SJCRH30 (cell line): Measurements from ENCODE around the gene PLEKHG4B. TPM values are rescaled to one million over a fixed set of nuclear protein-coding genes. Genes with fewer than 3 reads are reported as not detected.
"Not testable (repeated sequence)": the region's sequence is repeated elsewhere in the genome, so short reads cannot be mapped to it uniquely, and the experiment has no call there.

Experiments used
- DNase-seq, 2 experiments: peaks; one replicate each; pipeline ENCODE4 v3.0.0-alpha.2; 2015 to 2020
- H3K27ac ChIP-seq: fragments of 250-450 bp; sonication (Bioruptor Pico); 2 replicates; pipeline ENCODE4 v1.5.1; 2020; ENCODE audit warnings: mild to moderate bottlenecking, moderate library complexity
- H3K27me3 ChIP-seq: fragments of 250-450 bp; sonication (Bioruptor Pico); 2 replicates; pipeline ENCODE4 v1.5.1; 2020; ENCODE audit warnings: mild to moderate bottlenecking, moderate library complexity
- H3K36me3 ChIP-seq: fragments of 250-450 bp; sonication (Bioruptor Pico); 2 replicates; pipeline ENCODE4 v1.5.1; 2020; ENCODE audit warnings: mild to moderate bottlenecking, moderate library complexity
- H3K4me1 ChIP-seq: fragments of 250-450 bp; sonication (Bioruptor Pico); 2 replicates; pipeline ENCODE4 v1.5.1; 2020; ENCODE audit warnings: mild to moderate bottlenecking, moderate library complexity
- H3K4me3 ChIP-seq: fragments of 250-450 bp; sonication (Bioruptor Pico); 2 replicates; pipeline ENCODE4 v1.5.1; 2020; ENCODE audit warnings: mild to moderate bottlenecking, moderate library complexity
- H3K9me3 ChIP-seq: fragments of 250-450 bp; sonication (Bioruptor Pico); replicated peaks from 2 replicates; pipeline ENCODE4 v1.5.1; 2020; ENCODE audit warnings: mild to moderate bottlenecking, moderate library complexity
- total RNA-seq: library from RNA; depleted of rRNA; stranded (reverse); fragments of >200 nt; shearing (Covaris generic); gene quantifications from 2 replicates; pipeline ENCODE4 v1.2.3, GENCODE V29; 2014

The PLEKHG4B gene
- total RNA-seq, 1 experiment from 2014 or later, result 3.9 TPM

GRCh38 chr5:96976-97660, 5.2 kb downstream of the PLEKHG4B start:
- Histone ChIP-seq H3K9me3 (no peaks in the 10 kb centered on the region), H3K4me3 (no peak overlapping the region), H3K27me3 (no peaks in the 10 kb centered on the region), H3K4me1 (no peaks in the 10 kb centered on the region), H3K36me3 (no peaks in the 10 kb centered on the region), H3K27ac (no peak overlapping the region)
- no peak for DNase-seq

GRCh38 chr5:99815-100214, 7.8 kb downstream of the PLEKHG4B start:
- H3K4me3 ChIP-seq, result no peak overlapping the region

GRCh38 chr5:102411-103043, 10.6 kb downstream of the PLEKHG4B start:
- H3K9me3 ChIP-seq, result no peaks in the 10 kb centered on the region
- no peak overlapping the region for H3K4me3 ChIP-seq
- no peak for DNase-seq
- H3K27me3 ChIP-seq, result no peaks in the 10 kb centered on the region
- no peak overlapping the region for H3K27ac ChIP-seq
- no peaks in the 10 kb centered on the region for H3K4me1 ChIP-seq
- no peaks in the 10 kb centered on the region for H3K36me3 ChIP-seq

More at GRCh38 chr5:99815-100214, 7.8 kb downstream of the PLEKHG4B start:
- Histone ChIP-seq H3K27ac (no peak overlapping the region), H3K36me3 (no peaks in the 10 kb centered on the region), H3K9me3 (no peaks in the 10 kb centered on the region), H3K4me1 (no peaks in the 10 kb centered on the region), H3K27me3 (no peaks in the 10 kb centered on the region)
- DNase-seq, result no peak

- H3K4me3 ChIP-seq, H3K36me3 ChIP-seq, H3K9me3 ChIP-seq, DNase-seq, H3K27me3 ChIP-seq, H3K27ac ChIP-seq, H3K4me1 ChIP-seq: not testable (repeated sequence)
Observed at GRCh38 chr5:104106-104505, 12.1 kb downstream of the PLEKHG4B start.

GRCh38 chr5:104778-105296, 12.9 kb downstream of the PLEKHG4B start:
- no peaks in the 10 kb centered on the region for H3K36me3 ChIP-seq
- H3K27me3 ChIP-seq, result no peaks in the 10 kb centered on the region
- no peaks in the 10 kb centered on the region for H3K4me1 ChIP-seq
- H3K9me3 ChIP-seq, result no peaks in the 10 kb centered on the region
- H3K27ac ChIP-seq, result no peak overlapping the region
- no peak for DNase-seq
- no peak overlapping the region for H3K4me3 ChIP-seq

- H3K4me3 ChIP-seq, result no peak overlapping the region
- no peaks in the 10 kb centered on the region for H3K4me1 ChIP-seq
- no peaks in the 10 kb centered on the region for H3K27me3 ChIP-seq
- H3K27ac ChIP-seq, result no peak overlapping the region
- no peaks in the 10 kb centered on the region for H3K9me3 ChIP-seq
- no peak for DNase-seq
- H3K36me3 ChIP-seq, result no peaks in the 10 kb centered on the region
Observed at GRCh38 chr5:105504-106070, 13.6 kb downstream of the PLEKHG4B start.

GRCh38 chr5:106587-106986, 14.6 kb downstream of the PLEKHG4B start:
- H3K27me3 ChIP-seq, result no peaks in the 10 kb centered on the region
- H3K4me1 ChIP-seq, result no peaks in the 10 kb centered on the region
- DNase-seq, result no peak
- no peak overlapping the region for H3K27ac ChIP-seq
- H3K36me3 ChIP-seq, result no peaks in the 10 kb centered on the region
- no peaks in the 10 kb centered on the region for H3K9me3 ChIP-seq
- H3K4me3 ChIP-seq, result no peak overlapping the region

GRCh38 chr5:107526-107925, 15.6 kb downstream of the PLEKHG4B start:
- Histone ChIP-seq H3K4me1 (no peaks in the 10 kb centered on the region), H3K4me3 (no peak overlapping the region), H3K9me3 (no peaks in the 10 kb centered on the region), H3K36me3 (no peaks in the 10 kb centered on the region), H3K27me3 (no peaks in the 10 kb centered on the region), H3K27ac (no peak overlapping the region)
- DNase-seq, result no peak

GRCh38 chr5:109826-110225, 17.9 kb downstream of the PLEKHG4B start:
- H3K9me3 ChIP-seq, result no peaks in the 10 kb centered on the region
- H3K4me3 ChIP-seq, result no peak overlapping the region
- H3K36me3 ChIP-seq, result no peaks in the 10 kb centered on the region
- H3K27me3 ChIP-seq, result no peaks in the 10 kb centered on the region
- no peaks in the 10 kb centered on the region for H3K4me1 ChIP-seq
- no peak overlapping the region for H3K27ac ChIP-seq
- DNase-seq, result no peak

GRCh38 chr5:110270-110888, 18.4 kb downstream of the PLEKHG4B start:
- H3K4me3 ChIP-seq, result no peak overlapping the region
- H3K36me3 ChIP-seq, result no peaks in the 10 kb centered on the region
- no peaks in the 10 kb centered on the region for H3K4me1 ChIP-seq
- H3K27ac ChIP-seq, result no peak overlapping the region
- no peak for DNase-seq
- no peaks in the 10 kb centered on the region for H3K9me3 ChIP-seq
- H3K27me3 ChIP-seq, result no peaks in the 10 kb centered on the region

GRCh38 chr5:111171-111570, 19.2 kb downstream of the PLEKHG4B start:
- no peak for DNase-seq
- Histone ChIP-seq H3K9me3 (no peaks in the 10 kb centered on the region), H3K36me3 (no peaks in the 10 kb centered on the region), H3K4me3 (no peak overlapping the region), H3K4me1 (no peaks in the 10 kb centered on the region), H3K27me3 (no peaks in the 10 kb centered on the region), H3K27ac (no peak overlapping the region)

- H3K4me3 ChIP-seq, result no peak overlapping the region
- H3K27ac ChIP-seq, result no peak overlapping the region
- DNase-seq, result no peak
Observed at GRCh38 chr5:119486-120097, 27.6 kb downstream of the PLEKHG4B start.

GRCh38 chr5:121432-121831, 29.5 kb downstream of the PLEKHG4B start:
- Histone ChIP-seq H3K27ac (no peak overlapping the region), H3K4me3 (no peak overlapping the region)

More at GRCh38 chr5:119486-120097, 27.6 kb downstream of the PLEKHG4B start:
- no peaks in the 10 kb centered on the region for H3K9me3 ChIP-seq
- no peaks in the 10 kb centered on the region for H3K27me3 ChIP-seq
- H3K4me1 ChIP-seq, result no peaks in the 10 kb centered on the region
- no peaks in the 10 kb centered on the region for H3K36me3 ChIP-seq

GRCh38 chr5:125815-126214, 33.8 kb downstream of the PLEKHG4B start:
- H3K27me3 ChIP-seq, result no peaks in the 10 kb centered on the region
- no peaks in the 10 kb centered on the region for H3K9me3 ChIP-seq
- H3K27ac ChIP-seq, result no peak overlapping the region
- no peaks in the 10 kb centered on the region for H3K36me3 ChIP-seq
- no peak overlapping the region for H3K4me3 ChIP-seq
- DNase-seq, result no peak
- no peaks in the 10 kb centered on the region for H3K4me1 ChIP-seq

More at GRCh38 chr5:121432-121831, 29.5 kb downstream of the PLEKHG4B start:
- H3K9me3 ChIP-seq, result no peaks in the 10 kb centered on the region
- H3K27me3 ChIP-seq, result no peaks in the 10 kb centered on the region
- DNase-seq, result no peak
- no peaks in the 10 kb centered on the region for H3K36me3 ChIP-seq
- no peaks in the 10 kb centered on the region for H3K4me1 ChIP-seq

GRCh38 chr5:126806-127205, 34.8 kb downstream of the PLEKHG4B start:
- Histone ChIP-seq H3K36me3 (no peaks in the 10 kb centered on the region), H3K4me3 (no peak overlapping the region), H3K4me1 (no peaks in the 10 kb centered on the region), H3K27ac (no peak overlapping the region), H3K27me3 (no peaks in the 10 kb centered on the region), H3K9me3 (no peaks in the 10 kb centered on the region)
- DNase-seq, result no peak
